ENCODE results near the gene TBRG1. TPM values are rescaled to one million over a fixed set of nuclear protein-coding genes. Genes with fewer than 3 reads are reported as not detected.
A peak's percentile ranks its signal among the peaks of the same experiment; 100 is the strongest.

TBRG1 gene
- total RNA-seq, 2 experiments from 2014 or later, result 36.2 to 41.3 TPM

- Mint-ChIP-seq H3K27me3 (ENCODE audit: low read depth) (peaks cover 10% of the 10 kb centered on the region), H3K27ac (peak overlapping the region; percentile 95), H3K4me1 (ENCODE audit: low read depth) (peaks cover 24% of the 10 kb centered on the region), H3K36me3 (ENCODE audit: low read depth) (peaks cover 36% of the 10 kb centered on the region), H3K9me3 (ENCODE audit: insufficient read depth) (no peaks in the 10 kb centered on the region), H3K4me3 (peak overlapping the region; percentile 97)
- DNase-seq, result no peak
- POLR2A ChIA-PET, result interaction anchor here (0.6 to 2.5 kb wide), 4 partner anchors 47 to 252 kb away, joined by 4 to 19 read pairs (median 6); partner anchors contain the start of gene MSANTD2
- CTCF ChIA-PET, result interaction anchor here (0.8 to 2.5 kb wide), 6 partner anchors 16 to 213 kb away, joined by 3 to 16 read pairs (median 4); partner anchors contain the start of genes SIAE and SPA17
- no peak for ATAC-seq
Observed at GRCh38 chr11:124623861-124624525, 1.3 kb downstream of the TBRG1 start.

GRCh38 chr11:124625504-124626168 is 3.0 kb downstream of the TBRG1 start:
- Mint-ChIP-seq H3K9me3 (ENCODE audit: insufficient read depth) (no peaks in the 10 kb centered on the region), H3K27me3 (ENCODE audit: low read depth) (peaks cover 4% of the 10 kb centered on the region), H3K4me1 (ENCODE audit: low read depth) (peaks cover 24% of the 10 kb centered on the region), H3K36me3 (ENCODE audit: low read depth) (peaks cover 44% of the 10 kb centered on the region), H3K27ac (peak overlapping the region; percentile 44), H3K4me3 (no peak overlapping the region)
- CTCF ChIA-PET, result interaction anchor here (1.1 kb wide), 2 partner anchors 19 to 44 kb away, joined by 3 to 6 read pairs; no protein-coding TSS in a partner anchor
- no peak for ATAC-seq
- DNase-seq, result no peak
- POLR2A ChIA-PET, result no interaction called here

- Mint-ChIP-seq H3K27ac (no peak overlapping the region), H3K9me3 (ENCODE audit: insufficient read depth) (no peaks in the 10 kb centered on the region), H3K27me3 (ENCODE audit: low read depth) (no peaks in the 10 kb centered on the region), H3K36me3 (ENCODE audit: low read depth) (peaks cover 57% of the 10 kb centered on the region), H3K4me3 (no peak overlapping the region), H3K4me1 (ENCODE audit: low read depth) (peaks cover 21% of the 10 kb centered on the region)
- CTCF ChIA-PET, result no interaction called here
- ATAC-seq (no peak), DNase-seq (no peak)
- POLR2A ChIA-PET, result no interaction called here
Observed at GRCh38 chr11:124627546-124627945, 4.9 kb downstream of the TBRG1 start.

GRCh38 chr11:124629961-124630360 is 7.3 kb downstream of the TBRG1 start:
- ATAC-seq (no peak), DNase-seq (no peak)
- no peaks in the 10 kb centered on the region for H3K27me3 Mint-ChIP-seq (ENCODE audit: low read depth)
- H3K27ac Mint-ChIP-seq, result no peak overlapping the region
- H3K9me3 Mint-ChIP-seq (ENCODE audit: insufficient read depth), result no peaks in the 10 kb centered on the region
- ChIA-PET POLR2A (no interaction called here), CTCF (interaction anchor here (0.8 to 1.9 kb wide), 4 partner anchors 14 to 228 kb away, joined by 3 to 9 read pairs (median 4); no protein-coding TSS in a partner anchor)
- H3K4me3 Mint-ChIP-seq, result no peak overlapping the region
- peaks cover 5% of the 10 kb centered on the region for H3K4me1 Mint-ChIP-seq (ENCODE audit: low read depth)
- H3K36me3 Mint-ChIP-seq (ENCODE audit: low read depth), result peaks cover 67% of the 10 kb centered on the region

- Mint-ChIP-seq H3K9me3 (ENCODE audit: insufficient read depth) (no peaks in the 10 kb centered on the region), H3K36me3 (ENCODE audit: low read depth) (peaks cover 59% of the 10 kb centered on the region), H3K27ac (no peak overlapping the region), H3K4me3 (no peak overlapping the region), H3K27me3 (ENCODE audit: low read depth) (no peaks in the 10 kb centered on the region), H3K4me1 (ENCODE audit: low read depth) (peaks cover 2% of the 10 kb centered on the region)
- no peak for DNase-seq
- POLR2A ChIA-PET, result no interaction called here
- ATAC-seq, result peak; percentile 53
- CTCF ChIA-PET, result interaction anchor here (3.0 kb wide), 1 partner anchor 11 kb away, joined by 13 read pairs; no protein-coding TSS in a partner anchor
Observed at GRCh38 chr11:124633355-124633754, 10.7 kb downstream of the TBRG1 start.

GRCh38 chr11:124635932-124636331 is 13.3 kb downstream of the TBRG1 start:
- Mint-ChIP-seq H3K4me1 (ENCODE audit: low read depth) (no peaks in the 10 kb centered on the region), H3K27me3 (ENCODE audit: low read depth) (no peaks in the 10 kb centered on the region), H3K36me3 (ENCODE audit: low read depth) (peaks cover 49% of the 10 kb centered on the region), H3K9me3 (ENCODE audit: insufficient read depth) (no peaks in the 10 kb centered on the region), H3K27ac (no peak overlapping the region), H3K4me3 (no peak overlapping the region)
- POLR2A ChIA-PET, result no interaction called here
- DNase-seq, result no peak
- CTCF ChIA-PET, result no interaction called here
- no peak for ATAC-seq

- Mint-ChIP-seq H3K27me3 (ENCODE audit: low read depth) (no peaks in the 10 kb centered on the region), H3K4me3 (no peak overlapping the region), H3K36me3 (ENCODE audit: low read depth) (peaks cover 32% of the 10 kb centered on the region), H3K27ac (no peak overlapping the region), H3K4me1 (ENCODE audit: low read depth) (no peaks in the 10 kb centered on the region), H3K9me3 (ENCODE audit: insufficient read depth) (no peaks in the 10 kb centered on the region)
- POLR2A ChIA-PET, result interaction anchor here (0.5 to 2.0 kb wide), 3 partner anchors 16 to 512 kb away, joined by 3 to 8 read pairs (median 4); partner anchors contain the start of gene TBRG1
- ATAC-seq (no peak), DNase-seq (no peak)
- CTCF ChIA-PET, result interaction anchor here (1.0 to 1.3 kb wide), 3 partner anchors 18 to 32 kb away, joined by 3 to 6 read pairs (median 4); no protein-coding TSS in a partner anchor
Observed at GRCh38 chr11:124638500-124638899, 15.8 kb downstream of the TBRG1 start.

- Mint-ChIP-seq H3K36me3 (ENCODE audit: low read depth) (peaks cover 27% of the 10 kb centered on the region), H3K27me3 (ENCODE audit: low read depth) (no peaks in the 10 kb centered on the region), H3K4me3 (no peak overlapping the region), H3K4me1 (ENCODE audit: low read depth) (no peaks in the 10 kb centered on the region), H3K9me3 (ENCODE audit: insufficient read depth) (no peaks in the 10 kb centered on the region), H3K27ac (no peak overlapping the region)
- no peak for ATAC-seq
- CTCF ChIA-PET, result interaction anchor here (1.0 to 5.5 kb wide), 5 partner anchors 19 to 198 kb away, joined by 3 to 27 read pairs (median 4); no protein-coding TSS in a partner anchor
- no peak for DNase-seq
- POLR2A ChIA-PET, result interaction anchor here (1.0 to 2.0 kb wide), 2 partner anchors 16 to 100 kb away, joined by 4 to 8 read pairs; partner anchors contain the start of gene TBRG1
Observed at GRCh38 chr11:124639186-124639585, 16.5 kb downstream of the TBRG1 start.

- DNase-seq, result no peak
Observed at GRCh38 chr11:124640666-124641065, 18.0 kb downstream of the TBRG1 start.

GRCh38 chr11:124642628-124643027 is 20.0 kb downstream of the TBRG1 start:
- DNase-seq (no peak), ATAC-seq (no peak)
- Mint-ChIP-seq H3K4me3 (no peak overlapping the region), H3K4me1 (ENCODE audit: low read depth) (no peaks in the 10 kb centered on the region), H3K36me3 (ENCODE audit: low read depth) (peaks cover 11% of the 10 kb centered on the region), H3K9me3 (ENCODE audit: insufficient read depth) (no peaks in the 10 kb centered on the region), H3K27me3 (ENCODE audit: low read depth) (no peaks in the 10 kb centered on the region), H3K27ac (no peak overlapping the region)
- CTCF ChIA-PET, result interaction anchor here (1.4 to 5.5 kb wide), 5 partner anchors 10 to 224 kb away, joined by 4 to 27 read pairs (median 12); no protein-coding TSS in a partner anchor
- POLR2A ChIA-PET, result no interaction called here

More at GRCh38 chr11:124640666-124641065, 18.0 kb downstream of the TBRG1 start:
- H3K36me3 Mint-ChIP-seq (ENCODE audit: low read depth), result peaks cover 23% of the 10 kb centered on the region
- no peaks in the 10 kb centered on the region for H3K9me3 Mint-ChIP-seq (ENCODE audit: insufficient read depth)
- no peaks in the 10 kb centered on the region for H3K27me3 Mint-ChIP-seq (ENCODE audit: low read depth)
- CTCF ChIA-PET, result interaction anchor here (0.6 to 5.5 kb wide), 4 partner anchors 17 to 196 kb away, joined by 3 to 27 read pairs (median 4); no protein-coding TSS in a partner anchor
- H3K4me3 Mint-ChIP-seq, result no peak overlapping the region
- no peak overlapping the region for H3K27ac Mint-ChIP-seq
- POLR2A ChIA-PET, result no interaction called here
- H3K4me1 Mint-ChIP-seq (ENCODE audit: low read depth), result no peaks in the 10 kb centered on the region
- no peak for ATAC-seq

GRCh38 chr11:124643042-124643604 is 20.5 kb downstream of the TBRG1 start:
- POLR2A ChIA-PET, result no interaction called here
- CTCF ChIA-PET, result interaction anchor here (1.2 to 5.5 kb wide), 11 partner anchors 10 to 223 kb away, joined by 4 to 27 read pairs (median 11); partner anchors contain the start of gene TBRG1
- no peak overlapping the region for H3K27ac Mint-ChIP-seq

More at GRCh38 chr11:124643042-124643604, 20.5 kb downstream of the TBRG1 start:
- no peaks in the 10 kb centered on the region for H3K4me1 Mint-ChIP-seq (ENCODE audit: low read depth)
- ATAC-seq (no peak), DNase-seq (no peak)
- no peaks in the 10 kb centered on the region for H3K9me3 Mint-ChIP-seq (ENCODE audit: insufficient read depth)
- H3K36me3 Mint-ChIP-seq (ENCODE audit: low read depth), result peaks cover 8% of the 10 kb centered on the region
- H3K27me3 Mint-ChIP-seq (ENCODE audit: low read depth), result no peaks in the 10 kb centered on the region
- no peak overlapping the region for H3K4me3 Mint-ChIP-seq

All from activated CD8-positive, alpha-beta T cell treated with anti-CD3 and anti-CD28 coated beads, Interleukin-2, amount 10 ng/mL, durations not matched to agents 7 days and 5 days (primary cell).